Fibroblast of the aortic adventitia (primary cell): ENCODE results near the gene HOXD12. TPM values are rescaled to one million over a fixed set of nuclear protein-coding genes. Genes with fewer than 3 reads are reported as not detected.

Experiments used
- DNase-seq: peaks from one replicate; pipeline ENCODE4 v3.0.0-alpha.2; 2010; ENCODE audit warnings: low read depth
- H3K4me3 ChIP-seq: 2 replicates; pipeline ENCODE4 v1.5.1; 2011; ENCODE audit warnings: low read depth, mild to moderate bottlenecking, control low read depth, low read length, moderate library complexity
- total RNA-seq: library from RNA; depleted of rRNA; stranded (reverse); fragments of >200 nt; gene quantifications from 2 replicates; pipeline ENCODE4 v1.2.3, GENCODE V29; 2012; ENCODE audit warnings: low replicate concordance
- TF ChIP-seq, protein P1 (sequence below): IDR thresholded peaks from 2 replicates; pipeline ENCODE4 v1.5.1; 2011; ENCODE audit warnings: mild to moderate bottlenecking, low read length, control low read depth, inconsistent platforms; ENCODE audit not compliant: insufficient read depth

HOXD12 gene
- total RNA-seq, 1 donor, result not detected

DNA sequence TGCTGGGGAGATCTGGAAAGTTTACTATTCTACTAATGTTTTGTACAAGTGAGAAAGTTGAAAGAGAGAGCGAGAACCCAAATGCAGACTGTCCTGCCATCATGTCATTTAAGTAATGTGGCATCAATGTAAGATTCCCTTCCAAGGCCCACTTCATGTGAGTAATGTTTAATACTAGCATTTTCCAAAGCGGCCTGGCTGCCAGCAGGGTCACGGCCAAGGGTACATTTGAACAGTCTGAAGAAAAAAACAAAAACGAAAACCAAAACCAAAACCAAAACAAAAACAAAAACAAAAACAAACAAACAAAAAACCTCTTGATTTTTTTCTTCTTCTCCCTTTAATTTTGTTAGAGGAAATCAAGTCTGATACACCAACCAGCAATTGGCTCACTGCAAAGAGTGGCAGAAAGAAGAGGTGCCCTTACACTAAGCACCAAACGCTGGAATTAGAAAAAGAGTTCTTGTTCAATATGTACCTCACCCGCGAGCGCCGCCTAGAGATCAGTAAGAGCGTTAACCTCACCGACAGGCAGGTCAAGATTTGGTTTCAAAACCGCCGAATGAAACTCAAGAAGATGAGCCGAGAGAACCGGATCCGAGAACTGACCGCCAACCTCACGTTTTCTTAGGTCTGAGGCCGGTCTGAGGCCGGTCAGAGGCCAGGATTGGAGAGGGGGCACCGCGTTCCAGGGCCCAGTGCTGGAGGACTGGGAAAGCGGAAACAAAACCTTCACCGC lies 19.2 kb downstream of the HOXD12 start:
- DNase-seq, result no peak
- H3K4me3 ChIP-seq, result no peak overlapping the region
- TF ChIP-seq, protein P1, sequence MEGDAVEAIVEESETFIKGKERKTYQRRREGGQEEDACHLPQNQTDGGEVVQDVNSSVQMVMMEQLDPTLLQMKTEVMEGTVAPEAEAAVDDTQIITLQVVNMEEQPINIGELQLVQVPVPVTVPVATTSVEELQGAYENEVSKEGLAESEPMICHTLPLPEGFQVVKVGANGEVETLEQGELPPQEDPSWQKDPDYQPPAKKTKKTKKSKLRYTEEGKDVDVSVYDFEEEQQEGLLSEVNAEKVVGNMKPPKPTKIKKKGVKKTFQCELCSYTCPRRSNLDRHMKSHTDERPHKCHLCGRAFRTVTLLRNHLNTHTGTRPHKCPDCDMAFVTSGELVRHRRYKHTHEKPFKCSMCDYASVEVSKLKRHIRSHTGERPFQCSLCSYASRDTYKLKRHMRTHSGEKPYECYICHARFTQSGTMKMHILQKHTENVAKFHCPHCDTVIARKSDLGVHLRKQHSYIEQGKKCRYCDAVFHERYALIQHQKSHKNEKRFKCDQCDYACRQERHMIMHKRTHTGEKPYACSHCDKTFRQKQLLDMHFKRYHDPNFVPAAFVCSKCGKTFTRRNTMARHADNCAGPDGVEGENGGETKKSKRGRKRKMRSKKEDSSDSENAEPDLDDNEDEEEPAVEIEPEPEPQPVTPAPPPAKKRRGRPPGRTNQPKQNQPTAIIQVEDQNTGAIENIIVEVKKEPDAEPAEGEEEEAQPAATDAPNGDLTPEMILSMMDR, result peak; percentile 19

GRCh38 chr2:176120364-176121189 lies 21.0 kb downstream of the HOXD12 start:
- H3K4me3 ChIP-seq, result no peak overlapping the region
- TF ChIP-seq, protein P1, result no peak
- DNase-seq, result no peak

- H3K4me3 ChIP-seq, result no peak overlapping the region
- TF ChIP-seq, protein P1, result no peak
These were observed 21.8 kb downstream of the HOXD12 start for GRCh38 chr2:176121190-176122051.

DNA sequence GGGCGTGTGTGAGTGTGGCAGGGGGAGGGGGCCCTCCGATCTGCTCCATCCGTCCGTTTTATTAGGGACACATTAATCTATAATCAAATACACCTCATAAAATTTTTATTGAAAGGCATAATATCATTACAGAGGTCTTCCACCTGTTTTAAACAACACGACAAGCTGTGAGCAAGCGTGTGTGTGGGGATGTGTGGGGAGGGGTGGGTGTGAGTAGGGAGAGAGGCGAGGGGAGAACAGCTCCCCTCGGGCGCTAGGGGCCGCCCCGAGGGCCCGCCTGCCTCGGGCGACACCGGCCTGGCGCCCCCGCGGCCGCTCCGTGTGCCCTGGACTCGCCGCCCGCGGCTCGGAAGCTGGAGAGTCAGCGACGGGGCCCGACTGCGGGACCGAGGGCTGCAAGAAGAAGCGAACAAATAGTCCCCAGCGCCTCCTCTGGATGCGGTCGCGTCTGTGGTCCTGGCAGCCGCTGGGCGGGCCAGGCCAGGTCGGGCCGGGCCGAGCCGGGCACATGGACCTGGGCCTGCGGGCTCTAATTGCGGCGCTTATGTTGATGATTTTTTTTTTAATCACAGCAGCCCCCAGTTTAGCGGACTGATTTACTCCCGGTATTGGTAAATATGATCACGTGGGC lies 22.6 kb downstream of the HOXD12 start:
- H3K4me3 ChIP-seq, result no peak overlapping the region

More at GRCh38 chr2:176121190-176122051, 21.8 kb downstream of the HOXD12 start:
- DNase-seq, result no peak

DNA sequence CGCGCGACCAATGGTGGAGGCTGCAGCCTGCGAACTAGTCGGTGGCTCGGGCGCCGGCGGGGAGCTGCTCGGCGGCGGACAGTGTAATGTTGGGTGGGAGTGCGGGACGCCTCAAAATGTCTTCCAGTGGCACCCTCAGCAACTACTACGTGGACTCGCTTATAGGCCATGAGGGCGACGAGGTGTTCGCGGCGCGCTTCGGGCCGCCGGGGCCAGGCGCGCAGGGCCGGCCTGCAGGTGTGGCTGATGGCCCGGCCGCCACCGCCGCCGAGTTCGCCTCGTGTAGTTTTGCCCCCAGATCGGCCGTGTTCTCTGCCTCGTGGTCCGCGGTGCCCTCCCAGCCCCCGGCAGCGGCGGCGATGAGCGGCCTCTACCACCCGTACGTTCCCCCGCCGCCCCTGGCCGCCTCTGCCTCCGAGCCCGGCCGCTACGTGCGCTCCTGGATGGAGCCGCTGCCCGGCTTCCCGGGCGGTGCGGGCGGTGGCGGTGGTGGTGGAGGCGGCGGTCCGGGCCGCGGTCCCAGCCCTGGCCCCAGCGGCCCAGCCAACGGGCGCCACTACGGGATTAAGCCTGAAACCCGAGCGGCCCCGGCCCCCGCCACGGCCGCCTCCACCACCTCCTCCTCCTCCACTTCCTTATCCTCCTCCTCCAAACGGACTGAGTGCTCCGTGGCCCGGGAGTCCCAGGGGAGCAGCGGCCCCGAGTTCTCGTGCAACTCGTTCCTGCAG lies 23.3 kb downstream of the HOXD12 start, which contains the start of gene HOXD9:
HOXD9 (plus strand) TSS at position 37 of the 728 bp plus-strand sequence; CDS start at position 87, 50 bp downstream.
- TF ChIP-seq, protein P1, result no peak
- DNase-seq, result no peak
- H3K4me3 ChIP-seq, result no peak within 1 kb of the TSS

More for the DNA sequence above, 22.6 kb downstream of the HOXD12 start:
- no peak for DNase-seq
- TF ChIP-seq, protein P1, result no peak
